GM21447 (cell line): Measurements from ENCODE around the gene POLR1G.
"Not testable (repeated sequence)": the region's sequence is repeated elsewhere in the genome, so short reads cannot be mapped to it uniquely, and the experiment has no call there.

Source experiments
- ATAC-seq: cut with Tn5 transposase; IDR thresholded peaks from one replicate; pipeline ENCODE4 v1.9.1; 2021; ENCODE audit not compliant: unreplicated experiment

POLR1G gene

DNA sequence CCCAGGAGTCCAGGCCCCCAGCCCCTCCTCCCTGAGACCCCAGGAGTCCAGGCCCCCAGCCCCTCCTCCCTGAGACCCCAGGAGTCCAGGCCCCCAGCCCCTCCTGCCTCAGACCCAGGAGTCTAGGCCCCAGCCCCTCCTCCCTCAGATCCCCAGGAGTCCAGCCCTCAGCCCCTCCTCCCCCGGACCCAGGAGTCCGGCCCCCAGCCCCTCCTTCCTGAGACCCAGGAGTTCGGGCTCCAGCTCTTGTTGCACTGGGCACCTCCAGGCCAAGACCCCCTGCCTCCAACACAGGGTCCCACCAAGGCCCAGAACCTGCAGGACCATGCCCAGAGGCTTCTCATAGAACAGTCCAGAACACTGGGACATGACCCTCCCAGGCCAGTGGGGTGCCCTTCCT, 13.5 kb downstream of the POLR1G start:
- no peak for ATAC-seq

DNA sequence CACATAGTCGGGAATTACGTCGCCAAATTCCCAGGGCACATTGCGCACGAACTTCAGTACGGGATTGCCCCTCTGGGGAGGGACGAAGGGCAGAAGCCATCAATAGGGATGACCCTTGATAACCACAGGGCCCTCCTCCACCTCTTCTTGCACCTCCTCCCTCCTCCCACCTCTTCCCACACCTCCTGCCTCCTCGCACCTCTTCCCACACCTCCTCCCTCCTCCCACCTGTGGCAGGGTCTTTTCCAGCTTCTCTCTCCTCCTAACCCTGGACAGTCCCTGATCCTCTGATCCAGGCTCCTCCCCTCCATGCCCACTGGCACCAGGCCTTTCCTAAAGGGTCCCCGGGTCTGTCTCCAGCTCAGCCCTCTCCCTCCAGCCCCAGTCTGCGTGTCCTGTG, 13.9 kb downstream of the POLR1G start:
- no peak for ATAC-seq

DNA sequence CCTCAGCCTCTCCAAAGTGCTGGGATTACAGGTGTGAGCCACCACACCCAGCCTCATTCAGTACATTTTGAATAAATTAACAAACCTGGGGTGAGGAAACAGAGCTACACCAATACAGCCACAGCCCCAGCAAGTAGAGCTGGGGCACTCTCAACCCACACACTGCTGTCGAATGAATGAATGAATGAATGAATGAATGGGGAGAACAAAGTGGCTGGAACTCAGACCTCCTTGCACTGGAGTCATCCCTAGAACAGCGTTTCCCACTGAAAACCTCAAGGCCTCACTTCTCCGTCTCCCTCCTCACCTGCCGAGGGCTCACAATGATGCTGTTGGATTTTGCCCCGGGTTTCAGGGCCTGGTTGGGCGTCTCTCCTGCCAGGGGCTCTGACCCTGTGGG, 14.4 kb downstream of the POLR1G start:
- no peak for ATAC-seq

DNA sequence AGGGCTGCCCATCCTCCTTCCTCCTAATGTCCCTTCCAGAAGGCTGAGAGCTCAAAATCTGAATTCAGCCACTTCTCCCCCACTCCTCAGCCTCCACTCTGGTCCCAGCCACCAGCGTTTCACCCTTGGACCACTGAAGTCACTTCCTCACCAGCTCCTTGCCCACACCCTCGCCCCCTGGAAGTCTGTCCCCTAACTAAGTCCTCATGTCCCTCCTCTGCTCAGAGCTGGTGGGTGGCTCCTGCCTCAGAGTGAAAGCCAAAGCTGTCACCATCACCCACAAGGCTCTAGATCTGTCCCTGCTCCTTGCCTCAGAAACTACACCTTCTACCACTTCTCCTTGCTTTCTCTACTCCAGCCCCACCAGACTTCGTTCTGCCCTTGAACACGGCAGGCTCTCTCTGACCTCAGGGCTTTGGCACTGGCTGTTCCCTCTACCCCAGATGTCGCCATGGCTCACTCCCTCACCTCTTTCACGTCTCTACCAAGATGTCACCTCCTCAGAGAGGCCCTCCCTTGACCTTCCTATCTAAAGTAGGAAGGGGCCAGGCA, 15.6 kb downstream of the POLR1G start:
- ATAC-seq, result no peak

DNA sequence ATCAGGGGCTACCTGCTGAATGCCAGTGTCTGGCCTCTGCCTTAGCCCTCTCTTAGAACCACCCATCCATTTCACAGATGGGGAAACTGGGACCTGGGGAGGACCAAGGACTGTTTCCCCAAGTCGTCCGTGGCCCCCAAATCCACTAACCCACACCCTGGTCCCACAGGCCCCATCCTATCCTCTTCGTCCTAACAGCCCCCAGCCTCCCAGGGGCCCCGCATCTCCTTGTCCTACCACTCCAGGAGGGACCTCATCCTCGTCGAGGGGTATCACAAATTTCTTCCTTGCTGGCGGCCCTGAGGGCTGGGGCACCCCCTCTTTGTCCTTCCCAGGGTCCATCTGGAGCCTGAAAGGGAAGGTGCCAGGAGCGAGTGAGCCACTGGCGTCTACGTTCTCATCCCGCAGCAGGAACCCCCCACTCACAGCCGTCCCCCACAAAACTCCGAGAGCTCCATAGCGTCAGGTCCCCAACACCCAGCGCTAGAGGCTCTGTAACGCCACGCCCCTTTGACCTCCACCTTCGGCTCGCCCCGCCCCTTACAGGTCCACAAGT, 16.7 kb downstream of the POLR1G start:
- no peak for ATAC-seq

DNA sequence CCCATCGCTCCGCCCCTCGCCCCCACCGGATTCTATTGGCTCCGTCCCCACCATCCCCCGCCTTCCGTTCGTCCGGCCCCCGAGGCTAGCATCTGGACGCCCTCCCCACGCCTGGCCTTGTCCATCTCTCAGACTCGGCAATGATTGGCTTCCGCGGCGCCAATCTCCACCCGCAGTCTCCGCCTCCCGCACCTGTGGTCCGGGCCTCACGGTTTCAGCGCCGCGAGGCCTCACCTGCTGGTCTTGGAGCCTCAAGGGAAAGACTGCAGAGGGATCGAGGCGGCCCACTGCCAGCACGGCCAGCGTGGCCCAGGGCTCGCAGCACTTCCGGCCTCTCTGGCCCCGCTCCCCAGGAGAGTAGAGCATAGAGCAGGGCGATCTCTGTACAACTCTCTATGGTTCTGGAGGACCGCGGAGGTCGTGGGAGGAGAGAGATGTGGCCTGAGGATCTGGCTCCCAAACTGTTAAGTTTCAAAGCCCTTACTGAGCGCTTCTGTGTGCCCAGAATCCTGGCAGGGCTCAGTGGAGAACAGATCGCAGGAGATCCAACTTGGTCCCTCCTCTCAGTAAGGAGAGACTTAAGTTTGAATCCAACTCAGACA, 17.2 kb downstream of the POLR1G start, which contains the start of gene ERCC1:
ERCC1 (minus strand) TSS at position 329 of the 602 bp plus-strand sequence. CDS start 543 bp downstream, outside the sequence.
- ATAC-seq, result peak; percentile 58

DNA sequence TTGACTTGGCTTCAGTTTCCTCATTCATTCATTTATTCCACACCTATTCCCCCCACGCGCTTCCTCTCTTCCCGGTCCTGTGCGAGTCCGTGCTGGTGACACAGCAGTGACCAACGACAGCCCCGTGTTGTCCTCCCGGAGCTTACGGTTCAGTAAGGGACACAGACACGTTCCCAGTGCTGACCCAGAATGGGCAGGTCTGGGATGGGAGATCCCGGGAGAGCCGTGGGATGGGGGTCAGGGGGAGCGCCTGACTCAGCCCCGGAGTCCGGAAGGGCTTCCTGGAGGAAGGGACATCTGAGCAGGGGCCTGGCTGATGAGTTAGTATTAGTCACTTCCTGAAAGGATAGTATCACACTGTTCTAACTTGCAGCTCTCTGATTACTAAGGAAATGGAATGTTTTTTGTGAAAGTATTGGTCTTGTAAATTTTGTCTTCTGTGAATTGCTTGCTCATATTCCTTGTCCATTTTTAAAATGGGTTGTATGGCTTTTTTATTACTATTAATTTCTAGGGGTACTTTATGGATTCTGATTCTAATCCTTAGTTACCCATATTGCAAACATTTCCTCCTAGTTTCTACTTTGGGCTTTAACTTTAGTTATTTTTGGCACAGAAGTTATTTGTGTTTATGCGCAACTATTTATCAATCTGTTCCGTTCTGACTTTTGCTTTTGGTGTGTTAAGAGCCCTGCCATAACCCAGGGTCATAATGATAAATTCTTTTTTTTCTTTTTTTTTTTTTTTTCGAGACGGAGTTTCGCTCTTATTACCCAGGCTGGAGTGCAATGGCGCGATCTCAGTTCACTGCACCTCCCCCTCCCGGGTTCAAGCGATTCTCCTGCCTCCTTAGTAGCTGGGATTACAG, 18.0 kb downstream of the POLR1G start:
- ATAC-seq, result no peak

DNA sequence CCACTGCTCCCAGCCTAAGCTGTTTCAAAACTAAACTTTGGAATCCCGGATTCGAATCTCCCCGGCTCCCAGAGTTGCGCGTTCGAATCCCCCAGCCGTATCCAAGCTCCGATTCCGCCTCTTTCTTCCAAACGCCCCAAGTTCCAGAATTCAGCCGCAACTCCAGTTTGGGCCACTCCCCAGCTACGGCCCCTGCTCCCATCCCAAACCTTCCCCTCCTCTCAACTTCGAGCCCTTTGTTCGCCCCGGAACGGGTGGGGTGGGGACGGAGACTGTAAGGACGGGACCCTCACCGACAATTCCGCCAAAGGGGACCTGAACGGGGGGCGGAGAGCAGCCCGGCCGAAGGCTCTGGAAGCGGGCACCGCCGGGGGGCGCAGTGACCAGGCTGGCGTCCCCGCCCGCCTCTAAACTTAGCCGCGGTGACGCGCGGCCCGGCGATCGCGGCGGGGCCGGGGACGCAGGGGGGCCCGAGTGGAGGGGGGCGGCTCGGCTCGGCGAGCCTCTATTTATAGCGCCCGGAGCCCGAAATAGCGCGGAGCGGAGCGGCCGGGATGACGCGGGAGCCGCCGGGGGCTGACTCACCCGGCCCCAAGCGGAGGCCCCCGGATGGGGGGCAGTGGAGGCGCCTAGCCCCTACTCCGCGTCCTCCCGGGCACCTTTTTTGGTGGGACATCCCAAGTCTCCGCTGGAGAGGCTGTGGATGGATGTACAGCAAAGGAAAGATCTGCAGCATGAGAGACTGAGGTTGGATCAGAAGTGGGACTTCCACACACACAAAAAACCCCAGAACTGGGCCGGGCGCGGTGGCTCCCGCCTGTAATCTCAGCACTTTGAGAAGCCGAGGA, 22.2 kb downstream of the POLR1G start:
- no peak for ATAC-seq

DNA sequence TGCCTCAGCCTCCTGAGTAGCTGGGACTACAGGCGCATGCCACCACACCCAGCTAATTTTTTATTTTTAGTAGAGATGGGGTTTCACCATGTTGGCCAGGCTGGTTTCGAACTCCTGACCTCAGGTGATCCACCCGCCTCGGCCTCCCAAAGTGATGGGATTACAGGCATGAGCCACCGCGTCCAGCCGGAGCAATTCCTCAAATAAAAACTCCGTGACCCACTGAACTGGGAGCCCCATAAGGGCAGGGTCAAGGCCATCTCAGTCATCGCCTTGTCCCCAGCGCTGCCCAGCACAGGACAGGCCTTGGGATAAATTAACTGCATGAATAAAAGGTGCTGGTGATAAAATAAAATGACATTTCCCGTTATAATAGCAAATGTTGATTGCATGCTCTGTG, 23.5 kb downstream of the POLR1G start:
- ATAC-seq, result not testable (repeated sequence)

DNA sequence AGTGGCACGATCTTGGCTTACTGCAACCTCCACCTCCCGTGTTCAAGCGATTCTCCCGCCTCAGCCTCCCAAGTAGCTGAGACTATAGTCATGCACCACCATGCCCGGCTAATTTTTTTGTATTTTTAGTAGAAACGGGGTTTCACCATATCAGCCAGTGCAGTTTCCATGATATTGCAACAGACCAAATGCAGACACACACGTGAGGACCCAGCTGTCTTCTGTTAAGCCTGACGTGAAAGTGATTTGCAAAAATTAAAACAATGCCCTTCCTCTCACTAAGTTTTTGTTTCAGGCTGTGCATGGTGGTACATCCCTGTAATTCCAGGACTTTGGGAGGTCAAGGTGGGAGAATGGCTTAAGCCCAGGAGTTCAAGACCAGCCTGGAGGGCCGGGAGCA, 24.6 kb downstream of the POLR1G start:
- not testable (repeated sequence) for ATAC-seq

DNA sequence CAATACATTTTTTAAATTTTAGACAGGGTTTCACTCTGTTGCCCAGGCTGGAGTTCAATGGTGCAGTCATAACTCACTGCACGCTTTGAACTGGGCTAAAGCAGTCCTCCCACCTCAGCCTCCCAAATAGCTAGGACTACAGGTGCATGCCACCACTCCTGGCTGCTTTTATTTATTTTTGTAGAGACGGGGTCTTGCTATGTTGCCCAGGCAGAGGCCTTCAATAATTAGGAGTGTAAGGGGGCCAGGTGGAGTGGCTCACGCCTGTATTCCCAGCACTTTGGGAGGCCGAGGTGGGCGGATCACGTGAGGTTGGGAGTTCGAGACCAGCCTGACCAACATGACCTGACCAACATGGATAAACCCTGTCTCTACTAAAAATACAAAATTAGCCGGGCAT, 26.1 kb downstream of the POLR1G start:
- ATAC-seq, result not testable (repeated sequence)

DNA sequence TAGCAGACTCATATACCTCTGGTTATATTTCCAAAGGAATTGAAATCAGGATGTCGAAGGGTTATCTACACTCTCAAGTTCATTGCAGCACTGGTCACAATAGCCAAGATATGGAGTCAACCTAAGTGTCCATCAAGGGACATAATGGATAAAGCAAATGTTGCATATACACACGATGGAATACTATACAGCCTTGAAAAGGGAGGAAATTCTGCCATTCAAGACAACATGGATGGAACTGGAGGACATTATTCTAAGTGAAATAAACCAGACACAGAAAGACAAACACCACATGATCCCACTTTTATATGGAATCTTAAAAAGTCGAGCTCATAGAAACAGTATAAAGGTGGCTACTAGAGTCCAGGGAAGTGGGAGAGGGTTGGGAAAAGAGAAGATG, 30.9 kb downstream of the POLR1G start:
- ATAC-seq, result no peak

DNA sequence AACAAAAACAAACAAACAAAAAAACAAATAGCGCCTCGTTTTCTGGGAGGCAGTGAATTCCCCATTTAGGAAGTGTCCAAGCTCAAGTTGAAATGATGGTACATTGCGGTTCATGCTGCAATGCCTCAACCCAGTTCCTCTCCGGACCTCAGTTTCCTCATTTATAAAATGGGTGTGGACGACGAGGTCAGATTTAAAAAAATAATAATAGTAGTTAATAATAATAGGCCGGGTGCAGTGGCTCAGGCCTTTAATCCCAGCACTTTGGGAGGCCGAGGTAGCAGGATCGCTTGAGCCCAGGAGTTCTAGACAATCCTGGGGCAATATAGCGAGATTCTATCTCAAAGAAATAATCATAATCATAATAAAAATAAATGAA, 32.7 kb downstream of the POLR1G start:
- no peak for ATAC-seq

DNA sequence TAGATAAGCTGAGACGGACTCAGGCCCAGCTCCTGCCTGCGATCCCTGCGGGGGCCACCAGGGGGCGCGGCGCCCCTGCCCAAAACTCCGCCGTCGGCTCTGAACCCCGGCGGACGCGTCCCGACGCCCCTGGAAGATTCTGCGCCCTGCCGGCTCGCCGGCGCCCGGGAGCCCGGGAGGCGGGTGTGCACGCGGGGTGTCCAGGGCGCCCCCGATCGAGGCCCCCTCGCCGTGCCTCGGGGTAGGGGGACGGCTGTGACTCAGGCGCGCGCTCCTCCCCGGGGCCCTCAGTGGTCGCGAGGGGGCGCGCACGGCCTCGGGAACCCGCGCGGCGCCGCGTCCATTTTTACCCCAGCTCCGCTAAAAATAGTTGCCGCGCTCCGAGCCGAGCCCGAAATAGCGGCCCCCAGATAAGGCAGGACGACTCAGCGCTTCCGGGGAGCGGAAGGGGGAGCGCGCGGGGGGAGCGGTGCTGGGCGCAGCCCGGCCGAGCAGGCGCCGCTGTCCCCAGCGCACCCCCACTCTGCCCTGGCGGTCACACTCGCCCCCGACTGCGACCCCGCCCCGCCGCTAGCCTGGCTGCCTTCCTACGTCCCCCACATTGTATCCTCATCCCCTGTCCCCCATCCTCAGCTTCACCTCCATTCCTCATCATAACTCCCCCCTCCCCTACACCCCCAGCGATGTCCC, 33.3 kb downstream of the POLR1G start:
- ATAC-seq, result peak; percentile 44

DNA sequence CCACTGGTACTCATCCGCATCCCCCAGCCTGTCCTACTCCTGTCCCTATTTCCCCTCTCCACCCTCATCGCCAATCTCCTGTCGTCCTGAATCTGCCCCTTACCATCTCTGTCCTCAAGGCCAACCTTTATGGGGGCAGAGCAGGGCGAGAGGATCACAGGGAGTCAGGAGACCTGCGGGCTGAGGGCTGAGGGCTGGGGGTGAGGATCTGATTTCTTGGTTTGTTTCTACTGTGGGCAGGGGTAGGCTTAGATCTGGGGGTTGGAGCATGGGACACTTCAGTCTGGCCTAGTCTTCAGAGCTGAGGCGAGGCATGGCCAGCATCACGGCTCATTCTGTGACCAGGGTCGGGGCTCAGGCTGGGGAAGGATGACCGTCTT, 33.8 kb downstream of the POLR1G start:
- ATAC-seq, result no peak

DNA sequence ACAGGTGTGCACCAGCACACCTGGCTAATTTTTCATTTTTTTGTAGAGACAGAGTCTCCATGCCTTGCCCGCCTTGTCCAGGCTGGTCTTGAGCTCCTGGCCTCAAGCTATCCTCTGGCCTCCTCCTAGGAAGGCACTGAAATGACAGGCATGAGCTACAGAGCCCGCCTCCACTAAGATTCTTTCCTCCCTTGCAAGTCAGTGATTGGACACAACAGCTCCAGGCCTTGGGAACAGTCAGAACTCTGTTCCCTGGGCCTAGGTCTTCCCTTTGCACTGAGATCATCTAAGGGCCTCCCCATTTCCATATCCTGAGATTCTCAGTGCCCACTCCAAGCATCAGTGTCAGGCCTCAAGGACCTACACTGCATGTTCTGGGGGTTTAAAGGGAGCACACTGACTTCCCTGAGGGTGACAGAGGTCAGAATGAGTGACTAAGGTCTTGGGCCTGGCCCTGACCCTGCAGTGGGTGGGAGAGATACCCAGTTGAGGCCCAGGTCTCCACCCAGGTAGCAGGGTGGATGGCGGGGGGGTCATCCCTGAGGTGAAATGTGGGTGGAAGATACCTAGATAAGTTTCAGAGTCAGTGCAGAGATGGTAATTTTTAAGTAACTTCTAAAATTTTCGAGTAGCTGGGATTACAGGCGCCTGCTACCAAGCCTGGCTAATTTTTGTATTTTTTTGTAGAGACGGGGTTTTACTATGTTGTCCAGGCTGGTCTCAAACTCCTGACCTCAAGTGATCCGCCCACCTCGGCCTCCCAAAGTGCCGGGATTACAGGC, 34.6 kb downstream of the POLR1G start:
- no peak for ATAC-seq

DNA sequence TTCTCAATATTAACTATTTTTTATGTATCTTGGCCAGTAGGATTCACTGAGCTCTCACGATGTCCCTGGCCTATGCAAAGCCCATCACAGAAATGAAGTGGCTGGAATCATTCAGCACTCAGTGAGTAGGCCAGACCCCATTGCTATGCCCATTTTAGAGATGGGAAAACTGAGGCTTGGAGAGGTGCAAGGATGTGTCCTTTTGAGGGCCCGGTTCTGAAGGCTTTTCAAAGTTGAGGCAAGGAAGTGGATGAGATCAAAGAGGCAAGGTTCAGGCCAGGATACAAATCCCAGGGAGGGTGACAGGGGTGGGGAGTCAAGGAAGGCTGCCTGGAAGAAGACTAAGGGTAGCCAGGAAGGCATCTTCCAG, 35.9 kb downstream of the POLR1G start:
- no peak for ATAC-seq

DNA sequence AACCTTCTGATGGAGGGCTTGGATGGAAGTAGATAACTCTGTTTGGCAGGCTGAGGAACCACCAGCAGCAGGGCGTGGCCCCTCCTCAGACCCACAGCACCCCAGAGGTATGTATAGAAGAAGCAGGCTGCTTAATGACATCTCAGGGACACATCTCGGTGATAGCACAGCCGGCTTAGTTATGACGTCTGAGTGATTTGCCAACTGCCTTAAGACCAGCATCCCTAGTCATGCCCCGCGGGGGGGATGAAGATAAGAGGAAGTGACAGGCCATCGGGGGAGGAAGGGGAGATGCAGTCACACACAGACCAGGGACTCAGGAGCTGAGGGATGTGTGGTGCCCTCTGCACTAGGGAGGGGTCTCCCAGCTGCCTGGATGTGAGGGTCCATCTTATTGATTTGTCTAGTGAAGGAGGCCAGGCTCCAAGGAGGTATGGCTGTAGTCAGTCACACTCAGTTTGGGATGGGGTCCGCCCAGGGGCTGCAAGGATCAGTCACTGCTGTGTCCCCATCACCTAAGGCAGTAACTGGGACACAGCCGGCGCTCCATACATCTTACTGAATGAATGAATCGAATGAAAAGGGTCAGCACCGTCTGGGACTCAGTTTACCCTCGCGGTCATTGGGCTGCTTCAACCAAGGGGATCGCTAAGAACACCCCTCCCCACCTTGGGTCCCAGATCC, 36.5 kb downstream of the POLR1G start:
- no peak for ATAC-seq
